HepG2 (cell line): Measurements from ENCODE around the gene PDIA6. TPM values are rescaled to one million over a fixed set of nuclear protein-coding genes. Genes with fewer than 3 reads are reported as not detected.

Experiments used
- DR1 ChIP-seq: sonication (generic); formaldehyde crosslinking; IDR thresholded peaks from 2 replicates; pipeline ENCODE4 v1.8.0; 2021; ENCODE audit warnings: mild to moderate bottlenecking, missing genetic modification reagents, inconsistent platforms
- E2F2 ChIP-seq: sonication (generic); formaldehyde crosslinking; IDR thresholded peaks from 2 replicates; pipeline ENCODE4 v1.4.0; 2020; ENCODE audit warnings: missing genetic modification reagents, borderline replicate concordance
- ELF3 ChIP-seq: IDR thresholded peaks from 2 replicates; pipeline ENCODE4 v1.6.1; 2016; ENCODE audit warnings: missing genetic modification reagents, missing compliant biosample characterization
- FOXK2 ChIP-seq: fragments of 450-650 bp; IDR thresholded peaks from 2 replicates; pipeline ENCODE4 v1.6.1; 2016
- GPBP1L1 ChIP-seq: sonication (generic); formaldehyde crosslinking; IDR thresholded peaks from 2 replicates; pipeline ENCODE4 v1.5.0; 2020; ENCODE audit warnings: mild to moderate bottlenecking, missing genetic modification reagents
- HNF4G ChIP-seq, 2 experiments: sonication (generic) in 1 of 2; formaldehyde crosslinking in 1 of 2; IDR thresholded peaks; 2 replicates each; pipeline versions ENCODE4 v1.4.0 to v1.6.1; 2011 to 2020; ENCODE audit warnings: borderline replicate concordance in 2 of 2, low read depth in 2 of 2, mild to moderate bottlenecking in 2 of 2, low read length in 1 of 2, missing genetic modification reagents in 1 of 2, moderate library complexity in 1 of 2
- LRRFIP1 ChIP-seq: sonication (generic); formaldehyde crosslinking; conservative IDR thresholded peaks from 2 replicates; pipeline ENCODE4 v1.4.0; 2020; ENCODE audit warnings: missing genetic modification reagents
- MAFK ChIP-seq, 2 experiments: IDR thresholded peaks in 1 of 2; conservative IDR thresholded peaks in 1 of 2; 2 replicates each; pipeline ENCODE4 v1.6.1; 2011; ENCODE audit warnings: improper control_type of control experiment in 2 of 2, low read length in 2 of 2
- RFXAP ChIP-seq: sonication (generic); formaldehyde crosslinking; IDR thresholded peaks from 2 replicates; pipeline ENCODE4 v1.4.0; 2020; ENCODE audit warnings: missing genetic modification reagents, borderline replicate concordance
- WIZ ChIP-seq: sonication (generic); formaldehyde crosslinking; IDR thresholded peaks from 2 replicates; pipeline ENCODE4 v1.5.1; 2020; ENCODE audit warnings: mild to moderate bottlenecking, missing genetic modification reagents
- ZBTB10 ChIP-seq: sonication (generic); formaldehyde crosslinking; IDR thresholded peaks from 2 replicates; pipeline ENCODE4 v1.4.0; 2020; ENCODE audit warnings: missing genetic modification reagents, borderline replicate concordance
- ZNF616 ChIP-seq: sonication (generic); formaldehyde crosslinking; IDR thresholded peaks from 2 replicates; pipeline ENCODE4 v1.5.0; 2020; ENCODE audit warnings: low read depth, mild to moderate bottlenecking, missing genetic modification reagents
- polyA plus RNA-seq, 8 experiments: library from polyadenylated mRNA; depleted of rRNA in 3 of 8; stranded (reverse) in 7 of 8; unstranded in 1 of 8; fragments of >200 nt; fragmentation: Illumina TruSeq in 4 of 8; extraction: Trizol in 4 of 8; gene quantifications; 2 replicates each; pipeline versions ENCODE4 v1.2.1 to v1.2.3, GENCODE V29; 2011 to 2016; ENCODE audit warnings: low read depth in 4 of 8, missing spikeins in 1 of 8, mixed read lengths in 1 of 8; ENCODE audit not compliant: insufficient read depth in 1 of 8
- total RNA-seq, 5 experiments: library from RNA; depleted of rRNA; stranded (reverse); fragments of >200 nt; fragmentation: Illumina TruSeq; extraction: Trizol; gene quantifications; 2 replicates each; pipeline ENCODE4 v1.2.3, GENCODE V29; 2016; ENCODE audit warnings: low read depth in 1 of 5
- TF ChIP-seq, protein P1 (sequence below): sonication (generic); formaldehyde crosslinking; IDR thresholded peaks from 2 replicates; pipeline ENCODE4 v1.4.0; 2020; ENCODE audit warnings: missing genetic modification reagents, mild to moderate bottlenecking, borderline replicate concordance
- TF ChIP-seq, protein P2 (sequence below): sonication (generic); formaldehyde crosslinking; IDR thresholded peaks from 2 replicates; pipeline ENCODE4 v1.4.0; 2020; ENCODE audit warnings: mild to moderate bottlenecking, low read depth, missing genetic modification reagents
- TF ChIP-seq, protein P3 (sequence below): IDR thresholded peaks from 2 replicates; pipeline ENCODE4 v1.6.1; 2016; ENCODE audit warnings: mild to moderate bottlenecking, missing biosample characterization, missing genetic modification reagents

Gene PDIA6
- total and polyA plus RNA-seq, 2 of the 13 experiments (the other 11 are each of a cell fraction or from before 2014, with no cell fraction given): 586 to 642 TPM

GRCh38 chr2:10835052-10835970, 22.7 kb upstream of the PDIA6 start (continued):
- TF ChIP-seq, protein P1, sequence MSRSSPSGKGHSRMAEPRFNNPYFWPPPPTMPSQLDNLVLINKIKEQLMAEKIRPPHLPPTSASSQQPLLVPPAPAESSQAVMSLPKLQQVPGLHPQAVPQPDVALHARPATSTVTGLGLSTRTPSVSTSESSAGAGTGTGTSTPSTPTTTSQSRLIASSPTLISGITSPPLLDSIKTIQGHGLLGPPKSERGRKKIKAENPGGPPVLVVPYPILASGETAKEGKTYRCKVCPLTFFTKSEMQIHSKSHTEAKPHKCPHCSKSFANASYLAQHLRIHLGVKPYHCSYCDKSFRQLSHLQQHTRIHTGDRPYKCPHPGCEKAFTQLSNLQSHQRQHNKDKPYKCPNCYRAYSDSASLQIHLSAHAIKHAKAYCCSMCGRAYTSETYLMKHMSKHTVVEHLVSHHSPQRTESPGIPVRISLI (CRISPR knock-in tag): no peak; the same call in 1 of the 2 replicates
- no peak for TF ChIP-seq RFXAP (CRISPR knock-in tag)
- TF ChIP-seq HNF4G (IDR thresholded peaks at IDR 0.05; ENCODE audit: borderline replicate concordance, low read depth, low read length): no peak
- no peak for TF ChIP-seq HNF4G (CRISPR knock-in tag; IDR thresholded peaks at IDR 0.05; ENCODE audit: borderline replicate concordance, low read depth)
- TF ChIP-seq E2F2 (CRISPR knock-in tag): no peak
- TF ChIP-seq WIZ: no peak
- TF ChIP-seq ZBTB10 (CRISPR knock-in tag): no peak
- TF ChIP-seq MAFK (conservative IDR thresholded peaks at IDR 0.05 in 1 of 2, IDR thresholded peaks at IDR 0.05 in 1 of 2; ENCODE audit: low read length in 2 of 2): no peak
- no peak for TF ChIP-seq DR1 (CRISPR knock-in tag)
- TF ChIP-seq, protein P2, sequence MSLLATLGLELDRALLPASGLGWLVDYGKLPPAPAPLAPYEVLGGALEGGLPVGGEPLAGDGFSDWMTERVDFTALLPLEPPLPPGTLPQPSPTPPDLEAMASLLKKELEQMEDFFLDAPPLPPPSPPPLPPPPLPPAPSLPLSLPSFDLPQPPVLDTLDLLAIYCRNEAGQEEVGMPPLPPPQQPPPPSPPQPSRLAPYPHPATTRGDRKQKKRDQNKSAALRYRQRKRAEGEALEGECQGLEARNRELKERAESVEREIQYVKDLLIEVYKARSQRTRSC (CRISPR knock-in tag): 0 out of 2 replicates have a peak, but pooled peaks have one; percentile 67
- peak; percentile 31; the same call in 1 of the 2 replicates for TF ChIP-seq ELF3 (CRISPR knock-in tag)
- no peak for TF ChIP-seq LRRFIP1 (CRISPR knock-in tag)
- TF ChIP-seq FOXK2: no peak
- TF ChIP-seq, protein P3, sequence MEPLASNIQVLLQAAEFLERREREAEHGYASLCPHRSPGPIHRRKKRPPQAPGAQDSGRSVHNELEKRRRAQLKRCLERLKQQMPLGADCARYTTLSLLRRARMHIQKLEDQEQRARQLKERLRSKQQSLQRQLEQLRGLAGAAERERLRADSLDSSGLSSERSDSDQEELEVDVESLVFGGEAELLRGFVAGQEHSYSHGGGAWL (CRISPR knock-in tag): no peak
- TF ChIP-seq ZNF616 (CRISPR knock-in tag): 0 out of 2 replicates have a peak, but pooled peaks have one; percentile 50
- no peak for TF ChIP-seq GPBP1L1
